GM23338 (cell line): Measurements from ENCODE around the gene DLGAP3. TPM values are rescaled to one million over a fixed set of nuclear protein-coding genes. Genes with fewer than 3 reads are reported as not detected.

ENCODE experiments used
- ATAC-seq: fragments of 200-7000 bp; cut with Tn5 transposase; 3 replicates; pipeline ENCODE4 v1.9.1; 2020
- DNase-seq: peaks from one replicate; pipeline ENCODE4 v3.0.0-alpha.2; 2015; ENCODE audit warnings: low spot score
- H2AFZ ChIP-seq: fragments of 200-600 bp; sonication (generic); 2 replicates; pipeline ENCODE4 v1.8.0; 2016; ENCODE audit warnings: antibody characterized with exemption, mild to moderate bottlenecking, moderate library complexity
- H3F3A ChIP-seq: fragments of 200-600 bp; sonication (generic); replicated peaks from 2 replicates; pipeline ENCODE4 v1.8.0; 2017; ENCODE audit warnings: antibody characterized with exemption, mixed run types, low read depth
- H3K27ac ChIP-seq: fragments of 200-600 bp; sonication (generic); 2 replicates; pipeline ENCODE4 v1.6.1; 2016; ENCODE audit warnings: low read depth
- H3K27me3 ChIP-seq: fragments of 200-600 bp; sonication (generic); 2 replicates; pipeline ENCODE4 v1.8.0; 2016; ENCODE audit warnings: mild to moderate bottlenecking, mixed run types, moderate library complexity; ENCODE audit not compliant: insufficient read depth
- H3K36me3 ChIP-seq: fragments of 200-600 bp; sonication (generic); 2 replicates; pipeline ENCODE4 v1.8.0; 2016; ENCODE audit warnings: mild to moderate bottlenecking; ENCODE audit not compliant: insufficient read depth
- H3K4me1 ChIP-seq: fragments of 200-600 bp; sonication (generic); 2 replicates; pipeline ENCODE4 v1.8.0; 2016; ENCODE audit warnings: mild to moderate bottlenecking, moderate library complexity; ENCODE audit not compliant: insufficient read depth
- H3K4me2 ChIP-seq: fragments of 200-600 bp; sonication (generic); 2 replicates; pipeline ENCODE4 v1.7.1; 2017; ENCODE audit warnings: mixed run types
- H3K4me3 ChIP-seq: fragments of 200-600 bp; sonication (generic); 2 replicates; pipeline ENCODE4 v1.6.1; 2016; ENCODE audit warnings: mixed run types
- H3K79me2 ChIP-seq: fragments of 200-600 bp; sonication (generic); replicated peaks from 2 replicates; pipeline ENCODE4 v1.8.0; 2017; ENCODE audit warnings: mild to moderate bottlenecking; ENCODE audit not compliant: insufficient read depth
- H3K9me2 ChIP-seq: fragments of 200-600 bp; sonication (generic); 2 replicates; pipeline ENCODE4 v1.8.0; 2017; ENCODE audit not compliant: insufficient read depth
- H4K20me1 ChIP-seq: fragments of 200-600 bp; sonication (generic); replicated peaks from 2 replicates; pipeline ENCODE4 v1.8.0; 2017; ENCODE audit warnings: mild to moderate bottlenecking; ENCODE audit not compliant: insufficient read depth
- H3K27ac Mint-ChIP-seq: 2 replicates; pipeline ENCODE4 v1.8.0; 2020; ENCODE audit warnings: inconsistent platforms, mild to moderate bottlenecking, moderate library complexity, mixed read lengths
- H3K27me3 Mint-ChIP-seq: 3 replicates; pipeline ENCODE4 v1.8.0; 2022; ENCODE audit warnings: low read depth, mild to moderate bottlenecking, moderate library complexity, mixed read lengths, inconsistent platforms; ENCODE audit not compliant: insufficient read depth, poor library complexity
- H3K36me3 Mint-ChIP-seq: 3 replicates; pipeline ENCODE4 v1.8.0; 2021; ENCODE audit warnings: low read depth, mild to moderate bottlenecking, inconsistent platforms, moderate library complexity, mixed read lengths
- H3K4me1 Mint-ChIP-seq: 3 replicates; pipeline ENCODE4 v1.8.0; 2020; ENCODE audit warnings: mild to moderate bottlenecking, inconsistent platforms, mixed read lengths
- H3K4me3 Mint-ChIP-seq: 3 replicates; pipeline ENCODE4 v1.8.0; 2021; ENCODE audit warnings: moderate library complexity, mild to moderate bottlenecking, inconsistent platforms, mixed read lengths
- H3K9me3 Mint-ChIP-seq: 3 replicates; pipeline ENCODE4 v1.8.0; 2020; ENCODE audit warnings: moderate library complexity, mild to moderate bottlenecking, inconsistent platforms, mixed read lengths
- ETS1 ChIP-seq: IDR thresholded peaks from 2 replicates; pipeline ENCODE4 v1.6.1; 2016; ENCODE audit warnings: antibody characterized with exemption
- EZH2 ChIP-seq: fragments of 200-600 bp; sonication (generic); IDR thresholded peaks from one replicate; pipeline ENCODE4 v1.8.0; 2017; ENCODE audit warnings: antibody characterized with exemption, mild to moderate bottlenecking, low read depth; ENCODE audit not compliant: unreplicated experiment
- JUNB ChIP-seq: IDR thresholded peaks from one replicate; pipeline ENCODE4 v1.6.1; 2016; ENCODE audit warnings: antibody characterized with exemption; ENCODE audit not compliant: unreplicated experiment
- NANOG ChIP-seq: IDR thresholded peaks from 2 replicates; pipeline ENCODE4 v1.6.1; 2016; ENCODE audit warnings: antibody characterized with exemption, borderline replicate concordance
- POLR2AphosphoS5 ChIP-seq: IDR thresholded peaks from 2 replicates; pipeline ENCODE4 v1.6.1; 2016; ENCODE audit warnings: antibody characterized with exemption, low read depth
- REST ChIP-seq: IDR thresholded peaks from one replicate; pipeline ENCODE4 v1.6.1; 2018; ENCODE audit warnings: antibody characterized with exemption; ENCODE audit not compliant: unreplicated experiment
- ZNF462 ChIP-seq: fragments of 250-450 bp; sonication (Bioruptor Pico); IDR thresholded peaks from 2 replicates; pipeline ENCODE4 v1.5.0; 2020; ENCODE audit warnings: mild to moderate bottlenecking, moderate library complexity
- polyA plus RNA-seq: library from polyadenylated mRNA; unstranded; fragments of >200 nt; fragmentation: Nextera tagmentation; extraction: Ambion mirVana; gene quantifications from 2 replicates; pipeline ENCODE4 v1.2.1, GENCODE V29; 2016
- total RNA-seq: library from RNA; depleted of rRNA; stranded (reverse); fragments of >200 nt; shearing (Covaris generic); gene quantifications from 2 replicates; pipeline ENCODE4 v1.2.3, GENCODE V29; 2014

DLGAP3 gene
- total and polyA plus RNA-seq, 2 experiments from 2014 or later = 7.1 to 13.7 TPM

GRCh38 chr1:34842073-34842472, 87.4 kb downstream of the DLGAP3 start (continued):
- TF ChIP-seq REST = no peak

GRCh38 chr1:34840426-34840825, 89.0 kb downstream of the DLGAP3 start:
- H3K27ac ChIP-seq = no peak overlapping the region
- H3K79me2 ChIP-seq = no peaks in the 10 kb centered on the region
- DNase-seq (no peak), ATAC-seq (no peak)
- Mint-ChIP-seq H3K36me3 (no peaks in the 10 kb centered on the region), H3K27ac (no peak overlapping the region), H3K9me3 (no peaks in the 10 kb centered on the region), H3K27me3 (peaks cover 1% of the 10 kb centered on the region), H3K4me1 (peaks cover 21% of the 10 kb centered on the region), H3K4me3 (no peak overlapping the region)
- TF ChIP-seq ETS1 (no peak), ZNF462 (CRISPR knock-in tag) (no peak), EZH2 (no peak), JUNB (no peak), POLR2AphosphoS5 (no peak), NANOG (no peak)
- no peak overlapping the region for H2AFZ ChIP-seq
- H4K20me1 ChIP-seq = no peaks in the 10 kb centered on the region
- H3K9me2 ChIP-seq = 0 out of 2 replicates have a peak, but pooled peaks cover 5% of the 10 kb centered on the region
- peaks cover 22% of the 10 kb centered on the region for H3K4me1 ChIP-seq
- no peaks in the 10 kb centered on the region for H3F3A ChIP-seq
- no peak overlapping the region for H3K4me3 ChIP-seq
- H3K27me3 ChIP-seq = no peaks in the 10 kb centered on the region
- H3K4me2 ChIP-seq = no peak overlapping the region
- no peaks in the 10 kb centered on the region for H3K36me3 ChIP-seq
